Astrocyte (in vitro differentiated cells and primary cell): ENCODE data around the gene EPHB2. TPM values are rescaled to one million over a fixed set of nuclear protein-coding genes. Genes with fewer than 3 reads are reported as not detected.

Experiments used
- DNase-seq: peaks from one replicate; pipeline ENCODE4 v3.0.0-alpha.2; 2010; ENCODE audit warnings: low read depth
- FAIRE-seq: peaks from 2 replicates; lab custom pipeline; 2011; peaks lifted over from hg19 to GRCh38; lab: Jason Lieb, UNC
- H2AFZ ChIP-seq: 2 replicates; pipeline ENCODE4 v1.6.0; 2012; ENCODE audit warnings: low read depth, low read length, inconsistent platforms
- H3K27ac ChIP-seq: 2 replicates; pipeline ENCODE4 v1.5.1; 2011; ENCODE audit warnings: low read depth, low read length, inconsistent platforms
- H3K27me3 ChIP-seq: 2 replicates; pipeline ENCODE4 v1.6.0; 2011; ENCODE audit warnings: low read length, inconsistent platforms; ENCODE audit not compliant: insufficient read depth
- H3K36me3 ChIP-seq: 2 replicates; pipeline ENCODE4 v1.5.1; 2011; ENCODE audit warnings: low read length, inconsistent platforms; ENCODE audit not compliant: insufficient read depth
- H3K4me1 ChIP-seq: 2 replicates; pipeline ENCODE4 v1.5.1; 2011; ENCODE audit warnings: low read length, inconsistent platforms; ENCODE audit not compliant: insufficient read depth
- H3K4me2 ChIP-seq: 2 replicates; pipeline ENCODE4 v1.6.0; 2012; ENCODE audit warnings: low read length, inconsistent platforms
- H3K4me3 ChIP-seq: 2 replicates; pipeline ENCODE4 v1.5.1; 2011; ENCODE audit warnings: low read depth, mild to moderate bottlenecking, low read length, inconsistent platforms; ENCODE audit not compliant: insufficient read depth
- H3K79me2 ChIP-seq: 2 replicates; pipeline ENCODE4 v1.6.0; 2012; ENCODE audit warnings: mild to moderate bottlenecking, low read length, inconsistent platforms; ENCODE audit not compliant: insufficient read depth
- H3K9ac ChIP-seq: 2 replicates; pipeline ENCODE4 v1.6.0; 2012; ENCODE audit warnings: mild to moderate bottlenecking, low read length, inconsistent platforms
- H3K9me3 ChIP-seq: 2 replicates; pipeline ENCODE4 v1.5.1; 2012; ENCODE audit warnings: low read depth, mild to moderate bottlenecking, low read length, inconsistent platforms; ENCODE audit not compliant: insufficient read depth
- H4K20me1 ChIP-seq: 2 replicates; pipeline ENCODE4 v1.6.0; 2012; ENCODE audit warnings: low read length, inconsistent platforms; ENCODE audit not compliant: insufficient read depth
- H3K27ac Mint-ChIP-seq: one replicate; pipeline ENCODE4 v1.8.0; 2021; ENCODE audit warnings: mild to moderate bottlenecking, mixed read lengths; ENCODE audit not compliant: unreplicated experiment
- H3K27me3 Mint-ChIP-seq: one replicate; pipeline ENCODE4 v1.8.0; 2021; ENCODE audit warnings: low read depth, mixed read lengths; ENCODE audit not compliant: unreplicated experiment
- H3K36me3 Mint-ChIP-seq: one replicate; pipeline ENCODE4 v1.8.0; 2021; ENCODE audit warnings: low read depth, mixed read lengths; ENCODE audit not compliant: unreplicated experiment
- H3K4me1 Mint-ChIP-seq: one replicate; pipeline ENCODE4 v1.8.0; 2021; ENCODE audit warnings: low read depth, mixed read lengths; ENCODE audit not compliant: unreplicated experiment
- H3K4me3 Mint-ChIP-seq: one replicate; pipeline ENCODE4 v1.8.0; 2021; ENCODE audit warnings: mild to moderate bottlenecking, moderate library complexity, mixed read lengths; ENCODE audit not compliant: unreplicated experiment
- H3K9me3 Mint-ChIP-seq: one replicate; pipeline ENCODE4 v1.8.0; 2021; ENCODE audit warnings: mild to moderate bottlenecking, mixed read lengths; ENCODE audit not compliant: unreplicated experiment
- EZH2 ChIP-seq: IDR thresholded peaks from 2 replicates; pipeline ENCODE4 v1.6.1; 2012; ENCODE audit warnings: mild to moderate bottlenecking, low read length, inconsistent platforms; ENCODE audit not compliant: insufficient read depth
- total RNA-seq: library from RNA; stranded (reverse); gene quantifications from 2 replicates; pipeline ENCODE4 v1.2.1, GENCODE V29; 2021
- TF ChIP-seq, protein P1 (sequence below): IDR thresholded peaks from 2 replicates; pipeline ENCODE4 v1.5.1; 2011; ENCODE audit warnings: low read depth, mild to moderate bottlenecking, inconsistent platforms, low read length, moderate library complexity; ENCODE audit not compliant: insufficient read depth

EPHB2 gene
- total RNA-seq, 1 donor from 2014 or later, result 8.4 TPM

DNA sequence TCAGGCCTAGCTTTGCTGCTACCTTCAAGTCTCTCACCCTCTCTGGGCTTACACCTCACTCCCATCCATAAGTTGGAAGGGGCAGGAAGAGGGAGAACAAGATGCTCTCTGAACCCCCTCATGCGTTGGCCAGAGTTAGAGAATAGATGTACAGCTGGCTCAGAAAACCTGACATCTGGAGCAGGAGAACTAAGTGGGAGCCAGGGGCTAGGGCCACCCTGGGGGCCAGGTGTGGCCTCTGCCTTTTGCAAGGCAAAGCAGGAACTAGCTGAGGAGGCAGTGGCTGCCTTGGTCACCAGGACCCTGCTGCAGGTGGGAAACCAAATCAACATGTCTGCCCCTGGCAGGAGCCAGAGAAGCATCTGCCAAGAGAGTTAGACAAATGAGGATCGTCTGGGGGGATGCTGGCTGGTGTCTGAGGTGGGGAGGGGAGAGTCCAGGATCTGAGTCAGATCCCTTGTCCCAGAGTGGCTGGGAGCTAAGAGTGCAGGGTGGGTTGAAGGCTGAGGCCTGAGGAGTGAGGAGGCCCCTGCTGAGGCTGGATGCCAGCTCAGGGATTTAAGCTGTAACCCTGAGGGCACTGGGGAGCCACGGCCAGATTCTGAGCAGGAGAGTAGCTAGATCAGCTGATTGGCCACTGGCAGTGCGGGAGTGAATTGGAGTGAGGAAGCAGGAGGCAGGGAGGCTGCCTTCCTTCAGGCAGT lies 115.0 kb downstream of the EPHB2 start:
- Histone ChIP-seq H3K36me3 (no peaks in the 10 kb centered on the region), H3K9ac (peak overlapping the region; percentile 58), H3K4me1 (peaks cover 47% of the 10 kb centered on the region), H3K27ac (no peak overlapping the region), H3K9me3 (no peaks in the 10 kb centered on the region), H4K20me1 (peaks cover 26% of the 10 kb centered on the region), H3K4me3 (no peak overlapping the region), H3K79me2 (peaks cover 10% of the 10 kb centered on the region), H3K4me2 (no peak overlapping the region), H2AFZ (no peak overlapping the region), H3K27me3 (no peaks in the 10 kb centered on the region)
- TF ChIP-seq, protein P1, sequence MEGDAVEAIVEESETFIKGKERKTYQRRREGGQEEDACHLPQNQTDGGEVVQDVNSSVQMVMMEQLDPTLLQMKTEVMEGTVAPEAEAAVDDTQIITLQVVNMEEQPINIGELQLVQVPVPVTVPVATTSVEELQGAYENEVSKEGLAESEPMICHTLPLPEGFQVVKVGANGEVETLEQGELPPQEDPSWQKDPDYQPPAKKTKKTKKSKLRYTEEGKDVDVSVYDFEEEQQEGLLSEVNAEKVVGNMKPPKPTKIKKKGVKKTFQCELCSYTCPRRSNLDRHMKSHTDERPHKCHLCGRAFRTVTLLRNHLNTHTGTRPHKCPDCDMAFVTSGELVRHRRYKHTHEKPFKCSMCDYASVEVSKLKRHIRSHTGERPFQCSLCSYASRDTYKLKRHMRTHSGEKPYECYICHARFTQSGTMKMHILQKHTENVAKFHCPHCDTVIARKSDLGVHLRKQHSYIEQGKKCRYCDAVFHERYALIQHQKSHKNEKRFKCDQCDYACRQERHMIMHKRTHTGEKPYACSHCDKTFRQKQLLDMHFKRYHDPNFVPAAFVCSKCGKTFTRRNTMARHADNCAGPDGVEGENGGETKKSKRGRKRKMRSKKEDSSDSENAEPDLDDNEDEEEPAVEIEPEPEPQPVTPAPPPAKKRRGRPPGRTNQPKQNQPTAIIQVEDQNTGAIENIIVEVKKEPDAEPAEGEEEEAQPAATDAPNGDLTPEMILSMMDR, result no peak
- TF ChIP-seq EZH2, result no peak
- H3K27me3 Mint-ChIP-seq, result peaks cover 4% of the 10 kb centered on the region
- H3K4me3 Mint-ChIP-seq, result no peak overlapping the region
- no peaks in the 10 kb centered on the region for H3K36me3 Mint-ChIP-seq
- H3K27ac Mint-ChIP-seq, result no peak overlapping the region
- H3K4me1 Mint-ChIP-seq, result peaks cover 37% of the 10 kb centered on the region
- no peak for DNase-seq
- no peaks in the 10 kb centered on the region for H3K9me3 Mint-ChIP-seq
- no peak for FAIRE-seq

DNA sequence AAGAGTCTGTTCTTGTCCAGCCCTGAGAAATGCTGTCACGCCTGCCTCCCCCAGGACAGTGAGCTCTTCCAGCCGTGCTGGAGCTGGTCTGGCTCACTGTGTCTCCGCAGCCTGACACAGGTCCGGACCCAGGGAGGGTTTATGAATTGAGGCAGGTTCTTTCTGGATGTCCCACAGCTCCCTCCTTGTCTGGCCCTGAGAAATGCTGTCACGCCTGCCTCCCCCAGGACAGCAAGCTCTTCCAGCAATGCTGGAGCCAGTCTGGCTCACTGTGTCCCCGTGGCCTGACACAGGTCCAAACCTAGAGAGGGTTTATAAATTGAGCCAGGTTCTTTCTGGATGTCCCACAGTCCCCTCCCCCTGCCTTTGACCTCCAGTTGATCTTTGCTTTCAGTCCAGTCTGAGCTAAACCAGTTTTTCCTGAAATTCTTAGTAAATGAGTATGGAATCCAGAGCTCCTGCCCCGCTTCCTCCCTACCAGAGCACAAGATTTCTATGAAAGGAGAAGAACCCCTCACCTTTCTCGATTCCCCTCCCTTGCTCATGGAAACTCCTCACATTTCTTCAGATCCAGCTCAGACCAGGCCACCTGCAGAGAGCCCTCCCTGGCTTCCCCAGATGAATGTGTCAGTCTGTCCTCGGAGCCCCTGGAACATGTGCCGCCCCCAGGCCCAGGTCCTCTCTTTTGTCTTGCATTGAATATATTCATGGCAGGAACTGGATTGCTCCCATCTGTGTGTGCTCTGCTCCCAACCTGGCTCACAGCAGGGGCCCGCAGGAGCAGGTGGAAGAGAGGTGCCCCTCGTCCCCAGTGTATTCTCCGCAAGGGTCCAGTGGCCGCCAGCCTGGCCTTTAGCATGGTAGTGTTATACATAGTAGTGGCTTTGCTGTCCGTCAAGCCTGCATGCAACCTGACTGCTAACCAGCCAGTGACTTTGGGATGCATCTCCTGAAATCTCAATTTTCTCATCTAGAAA lies 116.3 kb downstream of the EPHB2 start:
- Mint-ChIP-seq H3K36me3 (no peaks in the 10 kb centered on the region), H3K27me3 (peaks cover 4% of the 10 kb centered on the region), H3K27ac (no peak overlapping the region), H3K4me1 (peaks cover 37% of the 10 kb centered on the region), H3K4me3 (peak overlapping the region; percentile 72), H3K9me3 (no peaks in the 10 kb centered on the region)
- peaks cover 58% of the 10 kb centered on the region for H3K4me1 ChIP-seq
- TF ChIP-seq, protein P1, result no peak
- no peak for TF ChIP-seq EZH2
- no peak overlapping the region for H2AFZ ChIP-seq
- peak overlapping the region; percentile 58 for H3K9ac ChIP-seq
- H3K4me2 ChIP-seq, result peak overlapping the region; percentile 67
- H3K27ac ChIP-seq, result peak overlapping the region; percentile 28
- FAIRE-seq, result no peak
- peaks cover 26% of the 10 kb centered on the region for H4K20me1 ChIP-seq
- H3K4me3 ChIP-seq, result no peak overlapping the region
- H3K79me2 ChIP-seq, result peaks cover 10% of the 10 kb centered on the region
- DNase-seq, result peak; percentile 54
- no peaks in the 10 kb centered on the region for H3K9me3 ChIP-seq
- no peaks in the 10 kb centered on the region for H3K36me3 ChIP-seq
- H3K27me3 ChIP-seq, result no peaks in the 10 kb centered on the region
